ENCODE results near the gene PIGC.
A peak's percentile ranks its signal among the peaks of the same experiment; 100 is the strongest.

The PIGC gene

GRCh38 chr1:172401477-172401876 lies 42.4 kb downstream of the PIGC start:
- intact Hi-C loops (cut with DNase I): no loop called here
- DNase-seq: no peak

- no peak for DNase-seq
- intact Hi-C loops (cut with DNase I): no loop called here
Observed at GRCh38 chr1:172400722-172401105, 43.2 kb downstream of the PIGC start.

GRCh38 chr1:172399756-172400721 lies 43.8 kb downstream of the PIGC start:
- intact Hi-C loops (cut with DNase I): loop anchor here (1.0 to 10.0 kb wide), 3 partner anchors 215 to 598 kb away; no protein-coding TSS in a partner anchor
- DNase-seq: no peak

GRCh38 chr1:172398970-172399755 lies 44.7 kb downstream of the PIGC start:
- peak in 8 of 10 donors; percentile 15 to 84 (median 51) for DNase-seq
- intact Hi-C loops (cut with DNase I): loop anchor here (1.0 to 10.0 kb wide), 3 partner anchors 214 to 597 kb away; no protein-coding TSS in a partner anchor

- intact Hi-C loops (cut with DNase I): loop anchor here (5.0 to 10.0 kb wide), 2 partner anchors 213 to 596 kb away; no protein-coding TSS in a partner anchor
- DNase-seq: no peak
Observed at GRCh38 chr1:172398193-172398592, 45.7 kb downstream of the PIGC start.

GRCh38 chr1:172397633-172398032 lies 46.2 kb downstream of the PIGC start:
- intact Hi-C loops (cut with DNase I): loop anchor here (5.0 to 10.0 kb wide), 2 partner anchors 213 to 595 kb away; no protein-coding TSS in a partner anchor
- DNase-seq: no peak

GRCh38 chr1:172397221-172397620 lies 46.6 kb downstream of the PIGC start:
- no peak for DNase-seq
- intact Hi-C loops (cut with DNase I): loop anchor here (5.0 to 10.0 kb wide), 2 partner anchors 212 to 595 kb away; no protein-coding TSS in a partner anchor

GRCh38 chr1:172395576-172395975 lies 48.3 kb downstream of the PIGC start:
- intact Hi-C loops (cut with DNase I): loop anchor here (5.0 to 10.0 kb wide), 2 partner anchors 211 to 593 kb away; no protein-coding TSS in a partner anchor
- DNase-seq: no peak

- no peak for DNase-seq
- intact Hi-C loops (cut with DNase I): loop anchor here (5.0 to 10.0 kb wide), 2 partner anchors 210 to 593 kb away; no protein-coding TSS in a partner anchor
Observed at GRCh38 chr1:172394811-172395210, 49.1 kb downstream of the PIGC start.

GRCh38 chr1:172394141-172394751 lies 49.6 kb downstream of the PIGC start:
- intact Hi-C loops (cut with DNase I): loop anchor here (10.0 kb wide), 1 partner anchor 209 kb away; no protein-coding TSS in a partner anchor
- DNase-seq: no peak

GRCh38 chr1:172393354-172393753 lies 50.5 kb downstream of the PIGC start:
- no peak for DNase-seq
- intact Hi-C loops (cut with DNase I): loop anchor here (10.0 kb wide), 1 partner anchor 209 kb away; no protein-coding TSS in a partner anchor

- intact Hi-C loops (cut with DNase I): loop anchor here (10.0 kb wide), 1 partner anchor 207 kb away; no protein-coding TSS in a partner anchor
- DNase-seq: no peak
Observed at GRCh38 chr1:172391976-172392375, 51.9 kb downstream of the PIGC start.

Measured in posterior cingulate gyrus (tissue), 11 donors.